GM21717 (cell line): Measurements from ENCODE around the gene TBCD.
"Not testable (repeated sequence)": the region's sequence is repeated elsewhere in the genome, so short reads cannot be mapped to it uniquely, and the experiment has no call there.

Source experiments
- ATAC-seq: cut with Tn5 transposase; IDR thresholded peaks from one replicate; pipeline ENCODE4 v1.9.1; 2021; ENCODE audit warnings: mild to moderate bottlenecking, moderate library complexity; ENCODE audit not compliant: unreplicated experiment

TBCD gene

DNA sequence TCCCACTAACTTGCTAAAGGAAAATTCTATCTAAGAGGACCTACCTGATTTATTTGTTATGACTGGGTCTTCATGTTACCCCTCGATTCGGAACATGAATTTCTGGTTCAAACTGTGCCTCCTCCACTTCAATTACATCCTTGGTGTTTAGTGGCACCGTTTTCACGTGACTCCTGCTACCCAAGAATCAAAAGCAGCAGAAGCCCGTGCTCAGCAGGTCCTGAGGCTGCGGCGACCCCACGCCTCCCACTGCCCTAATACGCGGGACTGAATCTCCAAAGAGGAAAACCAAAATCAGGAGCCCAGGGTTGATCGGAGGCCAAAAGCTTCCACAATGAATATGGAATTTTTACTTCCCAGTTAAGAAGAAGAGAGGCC, 233.6 kb downstream of the TBCD start:
- no peak for ATAC-seq

DNA sequence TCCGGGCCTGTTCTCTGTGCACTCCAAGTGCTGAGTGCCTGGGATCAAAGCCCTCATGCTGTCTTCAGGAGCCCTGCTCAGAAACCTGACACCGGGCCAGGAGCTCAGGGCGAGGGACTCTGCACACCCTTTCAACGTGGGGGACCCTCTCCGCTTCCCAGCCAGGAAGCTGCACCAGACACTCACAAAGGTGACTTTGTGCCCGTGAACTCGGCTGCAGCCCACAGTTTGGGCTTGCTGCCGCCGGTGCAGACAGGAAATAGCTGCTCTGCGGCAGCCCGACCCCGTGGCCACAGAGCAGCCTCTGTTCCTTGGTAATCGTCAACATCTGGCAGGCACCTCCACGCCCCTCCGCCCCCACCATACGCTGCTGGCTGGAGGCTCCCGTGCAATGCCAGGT, 234.1 kb downstream of the TBCD start:
- ATAC-seq: no peak

DNA sequence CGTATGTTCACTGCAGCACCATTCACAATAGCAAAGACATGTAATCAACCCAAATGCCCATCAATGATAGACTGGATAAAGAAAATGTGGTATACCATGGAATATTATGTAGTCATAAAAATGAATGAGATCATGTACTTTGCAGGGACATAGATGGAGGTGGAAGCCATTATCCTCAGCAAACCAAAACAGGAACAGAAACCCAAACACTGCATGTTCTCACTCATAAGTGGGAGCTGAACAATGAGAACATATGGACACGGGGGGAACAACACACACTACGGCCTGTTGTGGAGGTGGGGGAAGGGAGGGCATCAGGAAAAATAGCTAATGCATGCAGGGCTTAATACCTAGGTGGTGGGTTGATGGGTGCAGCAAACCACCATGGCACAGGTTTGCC, 237.2 kb downstream of the TBCD start:
- not testable (repeated sequence) for ATAC-seq

DNA sequence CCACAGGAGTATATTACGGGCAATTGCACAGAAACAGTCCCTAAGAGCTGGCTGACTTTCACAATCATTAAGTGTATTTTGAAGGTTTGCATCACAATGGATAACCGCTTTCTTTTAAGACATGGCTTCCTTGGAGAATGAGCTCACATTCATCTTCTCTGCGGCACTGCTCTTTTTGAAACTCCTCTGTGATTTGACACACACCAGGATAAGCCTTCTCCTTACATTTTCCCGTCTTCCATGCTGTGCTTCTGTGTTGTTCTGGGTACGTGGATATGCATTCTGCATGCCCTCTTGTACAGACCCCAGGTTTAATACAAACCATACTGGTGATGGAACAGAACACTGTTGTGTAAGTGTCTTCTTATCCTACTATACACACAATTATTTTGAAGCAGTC, 238.0 kb downstream of the TBCD start:
- no peak for ATAC-seq

DNA sequence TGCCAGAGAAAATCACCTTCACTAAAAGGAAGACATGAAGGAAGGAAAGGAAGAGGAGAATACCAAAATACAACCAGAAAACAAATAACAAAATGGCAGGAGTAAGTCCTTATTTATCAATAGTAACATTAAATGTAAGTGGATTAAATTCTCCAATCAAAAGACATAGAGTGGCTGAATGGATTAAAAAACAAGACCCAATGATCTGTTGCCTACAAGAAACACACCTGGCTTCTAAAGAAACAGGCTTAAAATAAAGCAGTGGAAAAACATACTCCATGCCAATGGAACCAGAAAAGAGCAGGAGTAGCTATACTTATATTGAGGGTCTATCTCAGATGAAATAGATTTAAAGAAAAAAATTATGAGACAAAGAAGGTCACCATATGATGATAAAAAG, 241.1 kb downstream of the TBCD start:
- no peak for ATAC-seq
